Measurements from ENCODE around the gene ZBTB44.
"Not testable (repeated sequence)": the region's sequence is repeated elsewhere in the genome, so short reads cannot be mapped to it uniquely, and the experiment has no call there.

- TF ChIP-seq CTCF (conservative IDR thresholded peaks at IDR 0.05); EZH2 (IDR thresholded peaks at IDR 0.05; ENCODE audit: low read depth): not testable (repeated sequence)
Observed at GRCh38 chr11:130251763-130252162, 63.0 kb downstream of the ZBTB44 start.

All from PC-9 (cell line).